ENCODE data around the gene DRC7.

Gene DRC7

DNA sequence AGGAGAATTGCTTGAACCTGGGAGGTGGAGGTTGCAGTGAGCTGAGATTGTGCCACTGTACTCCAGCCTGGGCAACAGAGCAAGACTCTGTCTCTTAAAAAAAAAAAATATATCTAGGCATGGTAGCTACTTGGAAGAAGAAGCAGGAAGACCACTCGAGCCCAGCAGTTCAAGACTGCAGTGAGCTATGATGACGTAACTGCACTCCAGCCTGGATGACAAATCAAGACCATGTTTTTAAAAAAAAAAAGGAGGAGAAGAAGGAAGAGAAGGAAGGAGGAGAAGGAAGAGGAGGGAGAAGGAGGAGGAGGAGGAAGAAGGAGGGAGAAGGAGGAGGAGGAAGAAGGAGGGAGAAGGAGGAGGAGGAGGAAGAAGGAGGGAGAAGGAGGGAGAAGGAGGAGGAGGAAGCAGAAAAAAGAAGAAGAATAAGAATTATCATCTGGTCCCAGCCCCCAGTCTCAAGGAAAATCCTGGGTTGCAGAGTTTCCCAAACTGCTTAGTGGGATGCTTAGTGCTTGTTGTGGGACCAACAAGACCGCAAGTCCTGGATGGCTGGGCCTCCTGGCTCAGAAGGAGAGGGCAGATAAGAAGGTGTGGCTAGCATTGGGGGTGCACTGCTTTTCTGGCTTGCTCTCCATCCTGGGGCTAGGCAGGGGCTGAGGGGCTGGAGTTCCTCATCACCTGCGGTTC, 3.7 kb upstream of the DRC7 start:
- no peak for DNase-seq

DNA sequence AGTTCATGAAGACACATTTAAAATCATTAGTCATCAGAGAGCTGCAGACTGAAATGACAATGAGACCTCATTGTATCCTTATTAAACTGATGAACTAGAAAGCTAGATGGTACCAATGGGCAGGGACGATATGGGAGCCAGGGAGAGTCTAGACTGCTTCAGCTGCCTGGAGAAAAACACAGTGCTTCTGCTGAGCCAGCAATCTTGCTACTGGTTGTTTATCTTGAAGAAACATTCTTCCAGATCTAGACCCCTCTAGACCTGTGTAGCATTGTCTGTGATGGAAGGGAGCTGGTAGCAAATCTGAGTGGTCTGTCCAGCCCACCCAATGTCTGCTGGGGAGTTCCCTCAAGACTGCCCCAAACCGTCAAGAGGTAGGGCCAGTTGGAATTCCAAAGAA, 2.0 kb upstream of the DRC7 start:
- DNase-seq = no peak

DNA sequence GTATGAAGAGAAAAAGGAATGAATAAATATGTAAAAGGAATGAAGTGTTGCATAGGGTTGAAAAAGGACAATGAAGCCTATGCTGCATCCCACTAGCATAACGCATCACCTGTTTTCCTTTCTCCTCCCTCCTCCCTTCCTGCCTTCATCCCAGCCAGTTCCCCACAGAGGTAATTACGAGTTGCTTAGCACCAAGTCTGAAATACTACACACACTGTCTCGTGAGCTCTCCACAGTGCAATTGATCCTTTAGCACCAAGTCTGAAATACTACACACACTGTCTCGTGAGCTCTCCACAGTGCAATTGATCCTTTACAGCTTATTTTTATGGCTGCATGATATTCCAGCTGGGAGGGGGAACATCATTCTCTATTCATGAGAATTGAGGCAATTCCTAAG, 1.1 kb upstream of the DRC7 start:
- no peak for DNase-seq

DNA sequence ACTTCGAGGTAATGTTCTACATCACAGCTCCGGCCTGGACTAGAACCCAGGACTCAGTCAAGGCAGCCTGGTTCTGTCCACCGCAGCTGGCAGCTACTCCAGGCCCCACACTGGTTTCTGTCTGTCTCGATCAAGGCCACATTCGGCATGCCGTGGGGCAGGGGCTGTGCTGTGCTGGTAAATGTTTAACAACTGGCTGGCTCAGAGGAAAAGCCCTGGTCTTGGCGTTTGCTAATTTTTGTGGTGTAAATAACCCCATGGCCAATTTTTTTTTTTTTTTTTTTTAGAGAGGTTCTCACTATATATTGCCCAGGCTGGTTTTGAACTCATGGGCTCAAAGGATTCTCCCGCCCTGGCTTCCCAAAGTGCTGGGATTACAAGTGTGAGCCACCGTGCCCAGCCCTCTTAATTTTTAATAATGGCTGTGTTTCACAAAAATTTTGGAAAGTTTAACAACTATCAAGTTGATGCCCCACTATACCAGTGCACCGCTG, 328 bp upstream of the DRC7 start:
- no peak for DNase-seq

DNA sequence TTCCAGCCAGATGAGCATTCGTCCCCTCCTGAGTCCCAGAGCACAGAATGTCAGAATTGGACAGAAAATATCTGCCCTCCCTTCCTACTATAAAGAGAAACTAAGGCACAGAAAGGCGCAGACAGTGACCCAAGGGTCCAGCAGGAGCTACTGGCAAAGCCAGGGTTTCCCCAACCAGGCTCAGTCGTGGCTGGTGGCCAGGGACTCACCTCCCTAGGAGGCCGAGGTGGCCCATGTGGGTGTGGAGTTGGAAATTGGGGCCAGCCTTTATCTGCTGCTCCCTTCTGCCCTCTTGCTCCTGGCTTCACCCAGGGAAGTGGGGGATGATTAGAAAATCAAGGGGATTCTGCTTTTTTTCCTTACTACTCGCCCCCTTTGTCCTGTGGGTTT, 1.1 kb downstream of the DRC7 start:
- DNase-seq = no peak

DNA sequence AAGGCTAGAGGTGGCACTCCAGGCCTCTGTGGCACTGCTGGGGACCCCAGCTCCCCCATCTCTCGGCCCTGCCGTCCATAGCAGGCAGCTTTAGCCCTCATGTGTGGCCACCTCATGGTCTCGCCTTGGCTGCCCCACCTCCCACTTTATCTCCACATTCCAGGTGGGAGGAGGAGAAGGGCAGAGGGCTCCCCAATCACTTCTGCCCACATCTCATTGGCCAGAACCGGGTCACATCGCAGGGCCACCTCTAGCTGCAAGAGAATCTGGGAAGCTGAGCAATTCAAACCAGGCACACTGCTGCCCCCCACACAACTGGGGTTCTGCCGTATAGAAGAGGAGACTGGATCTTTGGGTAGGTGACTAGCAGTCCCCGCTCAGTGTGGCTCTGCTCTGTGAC, 1.6 kb downstream of the DRC7 start:
- DNase-seq = no peak

DNA sequence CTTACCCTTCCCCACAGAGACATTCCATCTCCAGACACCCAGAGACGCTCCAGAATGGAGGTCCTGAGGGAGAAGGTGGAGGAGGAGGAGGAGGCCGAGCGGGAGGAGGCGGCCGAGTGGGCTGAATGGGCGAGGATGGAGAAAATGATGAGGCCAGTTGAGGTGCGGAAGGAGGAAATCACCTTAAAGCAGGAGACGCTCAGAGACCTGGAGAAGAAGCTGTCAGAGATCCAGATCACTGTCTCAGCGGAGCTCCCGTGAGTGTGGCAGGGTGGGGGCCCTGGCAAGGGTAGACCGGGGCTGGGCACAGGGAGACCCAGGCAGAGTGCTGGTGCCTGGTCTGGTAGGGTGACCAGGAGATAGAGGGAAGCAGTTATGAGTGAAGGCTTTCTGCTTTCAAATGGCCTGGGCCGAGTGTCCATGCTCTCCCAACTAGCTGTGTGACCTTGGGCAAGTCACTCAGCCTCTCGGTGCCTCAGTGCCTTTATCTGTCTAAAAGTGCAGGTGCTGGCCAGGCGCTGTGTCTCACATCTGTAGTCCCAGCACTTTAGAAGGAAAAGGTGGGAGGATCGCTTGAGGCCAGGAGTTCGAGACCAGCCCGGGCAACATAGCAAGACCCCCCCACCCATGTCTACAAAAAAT, 3.4 kb downstream of the DRC7 start:
- no peak for DNase-seq

DNA sequence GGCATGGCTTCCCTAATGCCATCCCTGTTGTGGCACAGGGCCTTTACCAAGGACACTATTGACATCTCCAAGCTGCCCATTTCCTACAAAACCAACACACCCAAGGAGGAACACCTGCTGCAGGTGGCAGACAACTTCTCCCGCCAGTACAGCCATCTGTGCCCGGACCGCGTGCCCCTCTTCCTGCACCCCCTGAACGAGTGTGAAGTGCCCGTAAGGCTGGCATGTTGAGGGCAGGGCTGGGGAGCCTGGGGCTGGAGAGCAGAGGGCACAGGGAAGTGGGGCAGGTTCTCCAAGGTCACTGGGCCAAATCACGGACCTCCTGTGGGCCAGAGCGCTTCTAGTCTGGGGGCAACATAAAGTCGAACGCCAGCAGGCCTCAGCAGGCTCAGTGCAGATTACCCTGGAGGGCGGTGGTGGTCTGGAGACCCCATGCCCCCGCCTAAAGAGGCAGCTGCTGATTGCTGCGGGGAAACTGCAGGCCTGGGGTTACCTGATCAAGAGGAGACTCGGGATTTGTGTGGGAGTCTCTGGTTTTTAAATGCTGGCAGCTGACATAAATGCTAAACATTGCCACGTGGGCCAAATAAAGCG, 4.3 kb downstream of the DRC7 start:
- no peak for DNase-seq

DNA sequence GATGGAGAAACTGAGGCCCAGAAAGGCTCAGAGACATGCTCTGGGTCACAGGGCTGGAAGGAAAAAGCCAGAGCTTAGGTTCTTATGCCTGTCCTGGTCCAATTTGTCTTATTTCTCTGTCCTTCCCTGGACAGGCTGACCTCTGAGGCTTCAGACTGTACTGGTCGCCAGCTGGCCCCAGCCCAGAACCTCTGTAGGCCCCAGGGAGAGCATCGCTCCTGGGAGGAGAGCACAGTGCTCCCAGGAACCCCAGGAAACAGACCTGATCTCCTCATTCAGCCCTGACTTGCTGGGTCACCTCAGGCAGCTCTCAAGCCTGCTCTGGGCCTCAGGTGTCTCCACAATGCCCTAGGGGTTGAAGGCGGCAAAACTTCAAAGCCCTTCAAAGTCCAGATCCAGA, 4.9 kb downstream of the DRC7 start:
- no peak for DNase-seq

DNA sequence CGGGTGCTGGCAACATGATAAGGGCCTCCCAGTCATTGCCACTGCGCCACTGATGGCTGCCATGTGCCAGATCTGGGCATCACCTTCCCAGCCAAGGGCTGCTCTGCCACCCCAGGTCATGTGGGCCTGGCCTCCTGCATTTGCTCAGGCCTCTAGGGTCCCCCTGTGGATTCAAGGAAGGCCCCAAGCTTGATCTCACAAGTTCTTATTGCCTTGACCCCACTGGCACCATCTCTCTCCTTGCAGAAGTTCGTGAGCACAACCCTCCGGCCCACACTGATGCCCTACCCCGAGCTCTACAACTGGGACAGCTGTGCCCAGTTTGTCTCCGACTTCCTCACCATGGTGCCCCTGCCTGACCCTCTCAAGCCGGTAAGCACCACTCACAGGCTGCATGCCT, 5.3 kb downstream of the DRC7 start:
- DNase-seq = no peak

DNA sequence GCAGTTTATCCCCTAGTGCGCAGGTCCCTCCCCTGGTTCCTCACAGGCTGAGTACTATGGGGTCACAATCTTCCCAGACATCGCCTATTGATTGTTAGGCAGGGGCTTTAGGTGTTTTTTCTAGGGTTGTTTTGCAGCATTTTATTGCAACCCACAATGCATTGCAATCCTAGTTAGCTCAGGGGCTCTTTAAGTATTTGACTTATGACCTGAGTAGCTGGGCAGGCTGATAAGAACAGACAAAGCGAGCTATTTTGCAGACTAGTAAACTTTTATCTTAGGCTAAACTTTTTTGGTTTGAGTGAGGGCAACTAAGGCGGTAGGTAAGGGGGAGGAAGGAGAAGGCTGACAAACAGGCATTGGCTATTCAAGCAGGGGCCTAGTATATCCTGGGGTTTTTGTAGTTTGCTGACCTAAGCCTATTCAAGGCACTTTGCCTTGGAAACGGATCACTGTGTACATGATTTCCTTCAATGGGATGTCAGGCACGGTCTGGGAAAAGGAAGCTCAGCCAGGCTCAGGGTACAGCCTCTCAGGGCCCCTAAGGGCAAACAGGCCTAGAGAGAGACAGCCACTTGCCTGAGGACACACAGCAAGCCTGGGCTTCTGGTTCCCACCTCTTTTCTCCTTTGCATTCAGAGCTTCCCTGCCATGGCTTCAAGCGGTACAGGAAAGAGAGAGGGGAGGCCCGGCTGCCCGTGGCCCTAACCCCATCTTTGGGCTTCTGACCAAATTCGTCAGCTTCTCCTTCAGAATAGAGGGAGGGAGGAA, 6.4 kb downstream of the DRC7 start:
- no peak for DNase-seq

DNA sequence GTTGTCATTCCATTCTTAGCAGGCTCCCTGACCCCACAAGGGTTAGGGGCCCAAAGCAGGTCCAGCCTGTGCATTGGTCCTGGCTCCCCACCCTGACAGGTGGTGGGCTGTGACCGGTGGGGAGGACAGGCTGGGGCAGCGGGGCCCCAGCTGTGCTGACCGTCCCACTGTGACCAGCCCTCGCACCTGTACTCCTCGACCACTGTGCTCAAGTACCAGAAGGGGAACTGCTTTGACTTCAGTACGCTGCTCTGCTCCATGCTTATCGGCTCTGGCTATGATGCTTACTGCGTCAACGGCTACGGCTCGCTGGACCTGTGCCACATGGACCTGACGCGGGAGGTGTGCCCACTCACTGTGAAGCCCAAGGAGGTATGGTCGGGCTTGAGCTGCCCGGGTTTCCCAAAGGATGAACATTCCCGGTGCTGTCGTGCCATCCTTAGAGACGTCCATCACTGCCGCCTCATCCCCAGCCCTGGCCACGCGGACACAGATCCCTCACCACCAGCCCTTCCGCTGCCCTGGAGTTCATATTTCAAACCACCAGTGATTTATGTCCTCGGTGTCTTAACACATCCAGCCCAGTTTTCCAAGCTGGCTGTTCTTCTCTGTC, 7.3 kb downstream of the DRC7 start:
- no peak for DNase-seq

DNA sequence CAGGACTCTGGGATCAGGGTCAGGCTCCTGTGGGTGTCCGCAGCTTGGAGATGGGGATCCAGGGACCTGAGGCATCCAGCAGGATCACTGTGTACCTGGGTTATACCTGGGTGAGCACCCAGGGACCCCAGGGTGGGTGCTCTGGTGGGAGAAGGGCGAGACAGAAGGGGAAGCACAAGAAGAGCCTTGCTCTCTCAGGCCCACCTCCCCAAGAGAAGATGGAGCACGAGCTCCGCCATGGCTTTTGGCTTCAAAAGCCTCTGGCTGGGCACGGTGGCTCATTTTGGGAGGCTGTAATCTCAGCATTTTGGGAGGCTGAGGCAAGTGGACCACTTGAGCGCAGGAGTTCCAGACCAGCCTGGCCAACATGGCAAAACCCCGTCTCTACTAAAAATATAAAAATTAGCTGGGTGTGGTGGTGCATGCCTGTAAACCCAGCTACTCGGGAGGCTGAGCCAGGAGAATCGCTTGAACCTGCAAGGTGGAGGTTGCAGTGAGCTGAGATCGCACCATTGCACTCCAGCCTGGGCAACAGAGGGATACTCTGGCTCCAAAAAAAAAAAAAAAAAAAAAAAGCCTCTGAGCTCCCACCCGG, 8.9 kb downstream of the DRC7 start:
- no peak for DNase-seq

DNA sequence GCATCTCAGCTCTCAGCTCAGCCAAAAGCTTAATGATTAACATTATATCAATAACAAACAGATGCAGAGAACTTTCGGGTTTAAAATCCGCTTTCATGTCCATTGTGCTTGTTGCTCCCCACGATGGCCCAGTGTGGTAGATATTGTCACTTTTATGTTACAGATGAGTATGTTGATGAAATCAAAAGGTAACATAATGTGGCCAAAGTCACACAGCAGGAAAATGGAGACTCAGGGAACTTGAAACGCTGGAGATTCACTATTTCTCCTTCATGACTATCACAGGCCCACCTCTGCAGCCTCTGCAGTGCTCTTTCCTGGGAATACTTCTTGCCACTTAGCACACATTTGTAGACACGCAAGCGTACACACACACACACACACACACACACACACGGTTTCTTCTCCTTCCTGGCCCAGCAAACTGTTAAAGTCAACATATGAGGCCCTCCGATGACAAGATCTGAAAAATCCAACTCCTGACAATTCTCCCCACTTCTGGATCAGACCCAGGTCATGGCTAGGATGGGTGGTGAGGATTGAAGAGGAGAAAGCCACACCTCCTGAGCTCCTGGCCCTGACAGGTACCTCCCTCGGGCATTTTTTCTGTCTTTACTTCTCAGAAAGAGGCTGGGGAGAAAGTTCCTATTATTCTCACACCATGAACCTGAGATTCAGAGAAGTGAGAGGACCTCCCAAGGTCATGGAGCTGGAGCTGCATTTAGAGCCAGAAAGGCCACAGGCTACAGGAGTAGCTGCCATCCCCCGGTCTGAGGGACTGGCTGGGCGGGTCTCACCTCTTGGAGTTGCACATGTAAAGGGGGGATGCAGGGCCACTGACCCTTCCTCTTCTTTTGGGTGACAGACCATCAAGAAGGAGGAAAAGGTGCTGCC, 9.7 kb downstream of the DRC7 start:
- DNase-seq = no peak

DNA sequence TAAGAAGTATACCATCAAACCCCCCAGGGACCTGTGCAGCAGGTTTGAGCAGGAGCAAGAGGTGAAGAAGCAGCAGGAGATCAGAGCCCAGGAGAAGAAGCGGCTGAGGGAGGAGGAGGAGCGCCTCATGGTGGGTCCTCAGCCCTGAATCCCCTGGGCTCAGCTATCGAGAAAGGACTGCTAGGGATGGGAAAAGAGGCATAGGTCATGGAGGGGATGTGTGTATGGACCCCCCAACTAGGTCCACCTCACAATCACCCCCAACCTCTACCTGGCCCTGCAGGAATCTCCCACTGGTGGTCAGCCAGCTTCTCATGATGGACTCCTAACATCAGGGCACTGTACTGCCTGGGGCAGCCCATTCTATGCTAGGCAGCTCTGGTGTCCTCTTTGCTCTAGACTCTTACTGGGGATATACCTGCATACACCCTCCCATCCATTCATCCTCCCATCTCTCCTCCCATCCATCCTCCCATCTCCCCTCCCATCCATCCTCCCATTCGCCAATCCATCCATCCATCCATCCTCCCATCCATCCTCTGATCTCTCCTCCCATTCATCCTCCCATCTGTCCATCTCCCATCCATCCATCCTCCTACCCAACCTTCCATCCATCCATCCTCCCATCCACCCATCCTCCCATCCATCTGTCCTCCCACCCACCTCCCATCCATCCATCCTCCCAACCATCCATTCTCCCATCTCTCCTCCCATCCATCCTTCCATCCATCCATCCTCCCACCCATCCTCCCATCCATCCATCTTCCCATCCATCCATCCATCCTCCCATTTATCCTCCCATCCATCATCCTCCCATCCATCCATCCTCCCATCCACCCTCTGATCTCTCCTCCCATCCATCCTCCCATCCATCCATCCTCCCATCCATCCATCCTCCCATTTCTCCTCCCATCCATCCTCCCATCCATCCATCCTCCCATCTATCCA, 10.6 kb downstream of the DRC7 start:
- no peak for DNase-seq

DNA sequence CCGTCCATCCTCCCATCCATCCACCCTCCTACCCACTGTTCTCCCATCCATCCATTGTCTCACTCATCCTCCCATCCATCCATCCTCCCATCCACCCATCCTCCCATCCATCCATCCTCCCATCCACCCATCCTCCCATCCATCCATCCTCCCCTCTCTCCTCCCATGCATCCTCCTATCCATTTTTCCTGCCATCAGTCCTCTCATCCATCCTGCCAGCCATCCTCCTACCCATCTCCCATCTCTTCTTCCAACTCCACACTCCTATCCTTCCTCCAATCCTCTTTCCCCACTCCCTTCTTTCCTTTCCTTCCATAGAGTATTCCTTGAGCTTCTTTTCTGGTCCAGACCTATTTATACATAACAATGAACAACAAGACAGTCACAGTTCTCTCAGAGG, 12.1 kb downstream of the DRC7 start:
- DNase-seq = no peak

DNA sequence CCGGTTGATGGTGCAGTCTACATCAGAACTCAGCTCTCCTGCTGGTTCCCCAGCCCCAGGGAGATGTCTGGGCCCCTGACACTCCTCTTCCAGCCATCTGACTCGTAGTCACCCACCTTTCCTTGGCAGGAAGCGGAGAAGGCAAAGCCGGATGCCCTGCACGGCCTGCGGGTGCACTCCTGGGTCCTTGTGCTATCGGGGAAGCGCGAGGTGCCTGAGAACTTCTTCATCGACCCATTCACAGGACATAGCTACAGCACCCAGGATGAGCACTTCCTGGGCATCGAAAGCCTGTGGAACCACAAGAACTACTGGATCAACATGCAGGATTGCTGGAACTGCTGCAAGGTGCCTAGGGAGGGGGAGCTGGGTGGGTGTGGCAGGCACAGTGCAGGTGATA, 12.7 kb downstream of the DRC7 start:
- DNase-seq = no peak

DNA sequence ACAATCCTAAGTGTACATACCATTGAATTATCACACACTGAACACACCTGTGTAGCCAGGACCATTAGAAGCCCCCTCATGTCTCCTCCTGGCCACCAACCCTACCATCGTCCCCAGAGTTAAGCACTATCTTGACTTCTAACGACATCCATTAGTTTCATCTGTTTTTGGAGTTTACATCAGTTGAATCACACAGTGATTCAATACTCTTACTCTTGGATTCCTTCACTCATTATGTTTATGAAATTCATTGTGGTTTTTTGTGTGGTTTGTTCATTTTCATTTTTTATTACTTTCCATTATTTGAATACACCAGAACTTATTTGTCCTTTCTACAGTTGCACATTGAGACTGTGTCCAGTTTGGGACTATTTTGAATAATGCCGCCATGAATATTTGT, 13.6 kb downstream of the DRC7 start:
- no peak for DNase-seq

DNA sequence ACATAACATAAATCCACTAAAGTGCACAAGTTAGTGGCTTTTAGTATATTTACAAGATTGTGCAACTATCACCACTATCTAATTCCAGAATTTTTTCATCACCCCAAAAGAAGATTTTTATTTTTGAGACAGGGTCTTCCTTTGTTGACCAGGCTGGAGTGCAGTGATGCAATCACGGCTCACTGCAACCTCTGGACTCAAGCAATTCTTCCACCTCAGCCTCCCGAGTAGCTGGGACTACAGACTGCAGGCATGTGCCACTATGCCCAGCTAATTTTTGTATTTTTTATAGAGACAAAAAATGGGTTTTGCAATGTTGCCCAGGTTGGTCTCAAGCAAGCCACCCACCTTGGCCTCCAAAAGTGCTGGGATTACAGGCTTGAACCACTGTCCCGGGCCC, 15.1 kb downstream of the DRC7 start:
- DNase-seq = no peak
